Hematopoietic multipotent progenitor cell (in vitro differentiated cells): Measurements from ENCODE around the gene HPSE2. TPM values are rescaled to one million over a fixed set of nuclear protein-coding genes. Genes with fewer than 3 reads are reported as not detected.
A peak's percentile ranks its signal among the peaks of the same experiment; 100 is the strongest.

Source experiments
- DNase-seq, 3 donors: peaks; one replicate each; pipeline ENCODE4 v3.0.0-alpha.2; 2011 to 2015; ENCODE audit warnings: low read depth in 2 of 3, low spot score in 2 of 3
- total RNA-seq: library from RNA; depleted of rRNA; stranded (reverse); fragments of >200 nt; gene quantifications from one replicate; pipeline ENCODE4 v1.2.3, GENCODE V29; 2012

Gene HPSE2
- total RNA-seq, 1 donor, result not detected

DNA sequence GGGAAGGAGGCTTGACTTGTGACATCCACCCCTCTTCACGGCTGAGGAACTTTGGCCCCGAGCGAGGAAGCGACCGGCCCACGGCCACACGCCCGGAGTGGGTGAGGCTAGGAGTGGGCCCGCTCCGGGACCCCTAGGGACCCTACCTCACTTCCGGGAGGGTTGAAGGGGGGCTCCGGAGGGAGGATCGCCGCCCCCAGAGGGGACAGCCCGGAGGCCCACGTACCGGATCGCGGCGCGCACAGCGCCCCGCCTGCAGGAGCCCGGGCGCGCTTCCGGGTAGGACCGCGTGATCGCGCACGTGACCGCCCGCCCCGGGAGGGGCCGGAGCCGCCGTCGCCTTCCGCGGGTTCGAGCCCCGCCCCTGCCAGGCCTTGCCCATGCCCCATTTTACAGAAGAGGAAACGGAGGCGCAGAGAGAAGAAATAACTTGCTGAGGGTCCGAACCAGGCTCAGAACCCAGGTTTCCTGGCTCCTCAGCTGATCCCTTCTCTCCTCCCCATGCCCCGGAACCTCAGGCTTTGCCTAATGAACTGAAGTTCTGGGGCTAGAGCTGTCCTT, 788.9 kb downstream of the HPSE2 start, which contains the start of gene HPS1:
Gene HPS1, minus strand, starts transcription at position 275 of the 561 bp plus-strand sequence. CDS start 3,695 bp downstream, outside the sequence.
- peak; percentile 59 to 82 (median 78) for DNase-seq

DNA sequence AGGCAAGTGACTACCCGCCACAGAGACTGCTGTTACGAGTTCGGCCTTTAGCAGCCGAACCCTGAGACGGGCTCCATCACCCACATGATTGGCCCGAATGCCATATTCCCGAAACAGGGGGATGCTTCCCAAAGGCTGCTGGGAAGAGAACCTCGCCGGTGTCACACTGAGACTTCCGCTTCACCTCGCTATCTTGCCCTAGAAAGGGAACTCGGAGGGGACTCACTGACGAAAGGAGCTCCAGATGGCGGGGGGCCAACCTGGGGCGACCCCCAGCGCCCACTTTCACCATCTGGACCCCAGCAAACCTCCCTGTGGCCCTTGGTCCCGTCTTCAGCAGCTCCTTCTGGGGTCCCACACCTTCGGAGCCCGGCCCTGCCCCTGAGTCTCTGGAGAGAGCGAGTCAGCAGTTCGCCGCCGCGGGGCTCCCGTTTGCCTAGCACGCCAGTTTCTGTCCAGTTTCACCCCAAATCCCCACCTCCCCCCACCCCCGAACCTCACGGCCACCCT, 789.4 kb downstream of the HPSE2 start:
- no peak for DNase-seq

- DNase-seq, result no peak
These were observed 790.3 kb downstream of the HPSE2 start for GRCh38 chr10:98445200-98445812.

- DNase-seq, result no peak
These were observed 791.2 kb downstream of the HPSE2 start for GRCh38 chr10:98444314-98445006.

GRCh38 chr10:98438715-98439114, 796.9 kb downstream of the HPSE2 start:
- no peak for DNase-seq

DNA sequence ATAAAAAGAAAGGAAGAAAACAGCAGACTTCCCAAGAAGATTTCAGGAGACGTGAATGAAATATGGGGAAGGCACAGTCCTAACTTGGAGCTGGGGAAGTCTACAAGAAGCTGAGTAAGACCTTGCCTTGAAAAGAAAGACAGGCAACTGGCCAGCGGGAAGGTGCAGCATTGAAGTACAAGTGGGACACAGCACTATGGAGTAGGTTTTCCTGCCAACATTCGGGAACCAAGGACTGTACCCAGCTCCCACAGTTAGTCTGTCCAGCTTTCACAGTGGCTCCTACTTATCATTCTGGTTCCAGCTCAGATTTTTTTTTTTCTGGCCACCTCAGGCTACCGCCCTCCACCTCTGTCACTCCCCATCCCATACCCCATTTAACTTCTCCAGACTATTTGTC, 798.9 kb downstream of the HPSE2 start:
- no peak for DNase-seq

DNA sequence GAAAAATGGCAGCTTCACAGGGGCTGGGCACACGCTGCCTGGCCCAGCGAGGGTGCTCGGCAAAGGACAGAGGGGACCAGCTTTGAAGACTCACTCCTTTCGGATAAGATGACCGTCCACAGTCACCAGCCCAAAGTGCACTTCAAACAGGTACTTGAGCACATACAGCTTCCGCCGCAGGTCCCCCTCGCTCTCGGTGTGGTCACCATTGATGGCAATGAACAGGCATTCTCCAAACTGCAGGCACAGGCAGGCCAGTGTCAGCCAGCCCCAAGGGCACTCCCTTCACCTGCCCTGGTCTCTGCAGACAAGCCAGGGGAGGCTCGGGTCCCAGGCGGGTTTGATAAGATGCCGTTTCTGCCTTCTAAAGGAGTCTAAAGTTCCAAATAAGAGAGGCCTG, 800.5 kb downstream of the HPSE2 start:
- no peak for DNase-seq

DNA sequence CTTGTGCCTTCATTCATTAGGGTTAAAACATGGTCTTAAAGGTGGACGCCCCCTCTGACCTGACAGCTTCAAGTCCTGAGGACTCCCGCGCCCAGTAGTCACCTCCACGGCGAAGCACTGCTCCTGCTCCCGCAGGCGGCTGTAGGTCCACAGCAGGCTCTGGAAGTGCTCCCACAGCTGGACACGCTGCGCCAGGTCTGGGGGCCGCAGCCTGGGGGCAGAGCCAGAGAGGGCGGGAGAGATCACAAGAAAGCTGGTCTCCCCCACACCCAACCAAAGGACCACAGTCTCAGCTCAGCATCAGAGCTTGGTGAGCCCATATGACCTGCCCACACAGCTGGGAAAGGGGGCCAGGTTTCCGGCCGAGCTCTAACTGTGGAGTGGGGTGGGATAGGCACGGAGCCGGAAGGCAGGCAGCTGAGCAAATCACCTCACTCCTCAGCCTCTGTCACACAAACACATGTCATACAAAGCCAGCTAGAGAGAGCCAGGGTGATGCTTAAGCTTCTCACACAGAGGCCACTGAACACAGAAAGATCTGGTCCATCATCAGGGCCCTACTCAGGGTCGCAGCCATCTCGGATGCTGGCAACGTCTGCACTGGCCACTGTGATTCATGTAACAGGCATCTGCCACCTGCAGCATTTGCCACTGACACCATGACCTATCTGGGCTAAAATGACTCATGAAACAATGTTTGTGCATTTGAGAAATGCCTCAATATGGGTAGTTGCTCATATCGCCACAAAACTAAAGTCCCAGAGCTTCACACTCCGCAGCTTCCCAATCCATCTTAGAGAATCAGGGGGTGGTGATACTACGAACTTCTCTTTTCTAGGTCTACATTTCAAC, 801.5 kb downstream of the HPSE2 start:
- DNase-seq, result no peak

DNA sequence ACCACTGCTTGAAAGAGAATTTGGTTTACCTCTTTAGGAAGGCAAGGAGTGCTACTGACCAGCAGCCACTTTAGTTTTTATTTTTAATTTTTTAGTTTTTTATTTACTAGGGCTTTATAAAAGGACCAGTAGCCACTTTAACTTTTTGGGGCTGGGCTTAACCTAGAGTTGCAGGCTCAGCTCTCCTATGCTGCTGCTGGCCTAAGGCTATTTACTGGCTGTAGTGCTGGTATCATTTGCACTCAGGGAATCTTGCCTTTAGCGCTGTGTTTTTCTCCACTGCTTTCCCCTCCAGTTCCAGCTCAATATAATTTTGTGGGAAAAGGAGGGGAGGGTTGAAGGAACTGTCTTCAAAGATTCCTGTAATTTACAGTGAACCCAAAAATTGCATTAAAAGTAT, 802.3 kb downstream of the HPSE2 start:
- DNase-seq, result no peak

DNA sequence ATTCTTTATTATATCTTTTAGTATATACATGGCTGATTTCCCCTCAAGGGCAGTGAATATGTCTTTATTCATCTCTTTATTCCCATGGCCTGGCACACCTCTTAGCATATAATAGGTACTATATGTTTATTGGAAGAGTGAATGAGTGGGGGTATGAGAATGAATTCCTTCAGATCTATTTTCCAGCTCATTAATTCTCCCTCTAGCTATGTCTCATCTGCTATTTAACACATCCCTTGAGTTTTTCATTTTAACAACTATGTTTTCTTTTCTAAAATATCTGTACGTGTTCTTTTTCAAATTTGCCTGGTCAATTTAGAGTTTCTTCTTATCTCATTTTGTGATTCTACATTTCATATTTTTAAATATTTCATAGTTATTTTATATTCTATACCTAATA, 803.3 kb downstream of the HPSE2 start:
- DNase-seq, result peak in 1 of 3 donors; percentile 6

DNA sequence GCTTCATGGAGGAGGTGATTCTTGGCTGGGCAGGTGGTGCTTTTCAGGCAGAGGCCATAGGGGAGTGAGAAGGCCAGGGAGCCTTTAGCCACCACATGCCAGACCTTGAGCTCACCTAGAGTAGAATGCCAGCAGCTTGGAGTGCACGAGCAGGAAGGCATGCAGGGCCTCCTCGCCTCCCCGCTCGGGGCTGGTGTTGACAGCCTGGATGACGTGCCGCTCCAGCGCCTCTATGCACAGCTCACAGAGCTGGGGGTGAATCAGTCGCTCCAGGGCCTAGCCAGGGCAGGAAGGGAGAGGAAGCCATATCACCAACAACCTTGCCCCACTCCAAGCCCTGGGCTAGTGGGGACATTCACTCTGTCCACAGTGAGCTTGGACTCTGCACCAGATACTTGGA, 804.6 kb downstream of the HPSE2 start:
- DNase-seq, result no peak

- DNase-seq, result no peak
These were observed 805.2 kb downstream of the HPSE2 start for GRCh38 chr10:98430427-98430826.

DNA sequence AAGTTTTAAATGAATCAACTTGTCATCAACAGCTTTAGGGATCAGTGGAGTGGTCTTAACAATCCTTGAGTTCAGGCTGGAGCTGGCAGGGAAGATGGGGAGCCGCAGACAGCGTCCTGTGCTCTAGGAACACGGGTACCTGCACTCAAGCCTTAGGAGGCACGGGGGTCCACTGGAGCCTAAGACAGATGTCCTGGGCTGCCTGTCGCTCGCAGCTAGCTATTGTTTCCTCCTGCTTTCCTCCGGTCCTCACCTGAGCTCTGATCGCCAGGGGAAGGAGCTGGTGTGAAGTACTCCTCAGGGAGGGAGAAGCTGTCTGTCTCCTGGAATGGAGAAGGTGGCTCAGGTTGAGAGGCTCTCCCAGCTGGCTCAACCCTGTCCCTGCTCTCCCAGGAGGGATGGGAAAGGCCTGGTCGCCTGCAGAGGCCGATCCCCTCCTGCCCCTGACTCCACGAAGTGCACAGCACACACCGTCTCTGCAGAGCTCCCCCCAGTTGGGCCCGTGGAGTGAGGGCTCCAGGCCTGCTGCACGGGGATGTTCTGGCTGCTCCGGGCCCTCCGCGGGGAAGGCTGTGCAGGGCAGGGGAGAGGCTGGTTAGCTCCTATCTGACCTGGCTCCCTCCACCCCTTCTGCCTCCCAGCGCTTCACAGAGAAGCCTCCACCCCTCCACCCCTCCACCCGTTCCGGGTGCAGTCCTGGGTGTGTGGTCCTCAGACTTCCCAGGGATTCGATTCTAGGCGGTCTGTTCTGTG, 806.2 kb downstream of the HPSE2 start:
- DNase-seq, result no peak

GRCh38 chr10:98427011-98427515, 808.6 kb downstream of the HPSE2 start:
- no peak for DNase-seq

- DNase-seq, result peak in 2 of 3 donors; percentile 29 to 32
These were observed 809.9 kb downstream of the HPSE2 start for GRCh38 chr10:98425511-98426352.

- DNase-seq, result no peak
These were observed 811.1 kb downstream of the HPSE2 start for GRCh38 chr10:98424295-98425254.

GRCh38 chr10:98423691-98424120, 811.9 kb downstream of the HPSE2 start:
- DNase-seq, result no peak

GRCh38 chr10:98422182-98422581, 813.5 kb downstream of the HPSE2 start:
- no peak for DNase-seq
